Activated CD8-positive, alpha-beta memory T cell treated with anti-CD3 and anti-CD28 coated beads for 4 hours (primary cell): ENCODE data around the gene REC8.
"Not testable (repeated sequence)": the region's sequence is repeated elsewhere in the genome, so short reads cannot be mapped to it uniquely, and the experiment has no call there.

ENCODE experiments used
- DNase-seq, 2 donors: peaks; one replicate each; pipeline ENCODE4 v3.0.0-alpha.2; 2020; ENCODE audit warnings: low read depth in 2 of 2

Gene REC8

GRCh38 chr14:24183014-24183481, 11.2 kb downstream of the REC8 start:
- DNase-seq: no peak

- DNase-seq: no peak
Measured at GRCh38 chr14:24184104-24184970, 12.5 kb downstream of the REC8 start.

- no peak for DNase-seq
Measured at GRCh38 chr14:24185026-24185425, 13.1 kb downstream of the REC8 start.

- no peak for DNase-seq
Measured at GRCh38 chr14:24185741-24186140, 13.9 kb downstream of the REC8 start.

GRCh38 chr14:24186831-24187538, 15.1 kb downstream of the REC8 start:
- DNase-seq: no peak

- no peak for DNase-seq
Measured at GRCh38 chr14:24187539-24187915, 15.6 kb downstream of the REC8 start.

GRCh38 chr14:24188251-24189058, 16.6 kb downstream of the REC8 start, which contains the start of gene IPO4:
Gene IPO4 (minus strand): TSS chr14:24188816. CDS start chr14:24188787, 29 bp downstream.
- peak; percentile 92 to 94 for DNase-seq

- DNase-seq: no peak
Measured at GRCh38 chr14:24189059-24189375, 17.1 kb downstream of the REC8 start.

GRCh38 chr14:24189460-24189859, 17.6 kb downstream of the REC8 start:
- DNase-seq: no peak

GRCh38 chr14:24190416-24190815, 18.5 kb downstream of the REC8 start:
- DNase-seq: no peak

- no peak for DNase-seq
Measured at GRCh38 chr14:24192933-24193332, 21.1 kb downstream of the REC8 start.

GRCh38 chr14:24194186-24194872, 22.4 kb downstream of the REC8 start:
- DNase-seq: no peak

GRCh38 chr14:24194873-24195185, 22.9 kb downstream of the REC8 start:
- DNase-seq: no peak

GRCh38 chr14:24195186-24196070, 23.5 kb downstream of the REC8 start, which contains the start of gene TM9SF1:
Gene TM9SF1 (minus strand): TSS chr14:24195441. CDS start chr14:24195019, 422 bp downstream.
- peak; percentile 72 to 74 for DNase-seq

- no peak for DNase-seq
Measured at GRCh38 chr14:24196071-24197055, 24.5 kb downstream of the REC8 start.

GRCh38 chr14:24197056-24197450, 25.2 kb downstream of the REC8 start:
- DNase-seq: no peak

GRCh38 chr14:24198814-24199524, 27.1 kb downstream of the REC8 start:
- no peak for DNase-seq

GRCh38 chr14:24202538-24202937, 30.7 kb downstream of the REC8 start:
- not testable (repeated sequence) for DNase-seq
